GM21529 (cell line): ENCODE data around the gene C4orf51.
"Not testable (repeated sequence)": the region's sequence is repeated elsewhere in the genome, so short reads cannot be mapped to it uniquely, and the experiment has no call there.

Experiments used
- ATAC-seq: cut with Tn5 transposase; IDR thresholded peaks from one replicate; pipeline ENCODE4 v1.9.1; 2021; ENCODE audit not compliant: unreplicated experiment

C4orf51 gene

GRCh38 chr4:145679991-145680455 is at the start of gene C4orf51:
Gene C4orf51, plus strand, starts transcription at chr4:145680146. Its CDS starts 58 bp downstream, at chr4:145680204.
- no peak for ATAC-seq

GRCh38 chr4:145635117-145635516 is 44.8 kb upstream of the C4orf51 start:
- ATAC-seq, result no peak

GRCh38 chr4:145635630-145636029 is 44.3 kb upstream of the C4orf51 start:
- no peak for ATAC-seq

GRCh38 chr4:145639186-145639698 is 40.7 kb upstream of the C4orf51 start:
- ATAC-seq, result no peak

GRCh38 chr4:145640236-145640635 is 39.7 kb upstream of the C4orf51 start:
- not testable (repeated sequence) for ATAC-seq

- no peak for ATAC-seq
Measured at GRCh38 chr4:145643295-145643694, 36.7 kb upstream of the C4orf51 start.

GRCh38 chr4:145644699-145645098 is 35.2 kb upstream of the C4orf51 start:
- no peak for ATAC-seq

- no peak for ATAC-seq
Measured at GRCh38 chr4:145656156-145656555, 23.8 kb upstream of the C4orf51 start.

- ATAC-seq, result no peak
Measured at GRCh38 chr4:145660064-145660463, 19.9 kb upstream of the C4orf51 start.

- ATAC-seq, result no peak
Measured at GRCh38 chr4:145663194-145663593, 16.8 kb upstream of the C4orf51 start.

- ATAC-seq, result no peak
Measured at GRCh38 chr4:145665773-145666172, 14.2 kb upstream of the C4orf51 start.

GRCh38 chr4:145670422-145670821 is 9.5 kb upstream of the C4orf51 start:
- ATAC-seq, result no peak

- ATAC-seq, result no peak
Measured at GRCh38 chr4:145679520-145679919, 426 bp upstream of the C4orf51 start.

- ATAC-seq, result no peak
Measured at GRCh38 chr4:145680902-145681301, 956 bp downstream of the C4orf51 start.

- ATAC-seq, result no peak
Measured at GRCh38 chr4:145681518-145681917, 1.6 kb downstream of the C4orf51 start.

GRCh38 chr4:145681956-145682355 is 2.0 kb downstream of the C4orf51 start:
- no peak for ATAC-seq

GRCh38 chr4:145686991-145687390 is 7.0 kb downstream of the C4orf51 start:
- ATAC-seq, result no peak

- ATAC-seq, result no peak
Measured at GRCh38 chr4:145690610-145691009, 10.7 kb downstream of the C4orf51 start.

- ATAC-seq, result not testable (repeated sequence)
Measured at GRCh38 chr4:145691416-145691815, 11.5 kb downstream of the C4orf51 start.

- ATAC-seq, result no peak
Measured at GRCh38 chr4:145694929-145695328, 15.0 kb downstream of the C4orf51 start.

GRCh38 chr4:145697332-145697731 is 17.4 kb downstream of the C4orf51 start:
- ATAC-seq, result no peak

- no peak for ATAC-seq
Measured at GRCh38 chr4:145698507-145698906, 18.6 kb downstream of the C4orf51 start.

GRCh38 chr4:145703850-145704497 is 24.0 kb downstream of the C4orf51 start:
- no peak for ATAC-seq
